ENCODE measurements around the gene DES. TPM values are rescaled to one million over a fixed set of nuclear protein-coding genes. Genes with fewer than 3 reads are reported as not detected.
"Not testable (repeated sequence)": the region's sequence is repeated elsewhere in the genome, so short reads cannot be mapped to it uniquely, and the experiment has no call there.

The DES gene
- total and polyA plus RNA-seq, 2 of the 4 experiments (the other 2 are of a cell fraction) = 4.3 to 4.9 TPM

GRCh38 chr2:219407343-219407742 is 10.8 kb upstream of the DES start:
- CTCF ChIA-PET; H3K27me3 ChIP-seq (ENCODE audit: control insufficient read depth, insufficient read depth, low read length); BruUV-seq (replicated peaks); intact Hi-C loops (cut with micrococcal nuclease); H3K36me3 ChIP-seq (ENCODE audit: control insufficient read depth, insufficient read depth, low read length); dilution Hi-C loops (cut with HindIII; ENCODE audit: low sequenced_read_pairs, unreplicated experiment); H3K56ac ChIP-seq (ENCODE audit: extremely low read depth, insufficient read depth, low read length); POLR2A ChIA-PET (ENCODE audit: unreplicated experiment); H3K9ac ChIP-seq (ENCODE audit: low read depth, low read length); H4K20me1 ChIP-seq (ENCODE audit: insufficient read depth, low read length); ATAC-seq (ENCODE audit: low read depth); H3K9me3 ChIP-seq (ENCODE audit: control insufficient read depth, insufficient read depth, low read length); H3K4me2 ChIP-seq (ENCODE audit: low read depth, low read length); H3K4me3 ChIP-seq (ENCODE audit: insufficient read depth, low read depth, low read length); H3K79me1 ChIP-seq (ENCODE audit: low read depth in 1 of 2, low read length in 2 of 2); DNase-seq: not testable (repeated sequence)
- peak overlapping the region; percentile 99 for H3K4ac ChIP-seq (ENCODE audit: low read depth, low read length)
- peak overlapping the region; percentile 94 to 96 for H4K8ac ChIP-seq (ENCODE audit: low read depth in 2 of 2, low read length in 2 of 2)
- peak overlapping the region; percentile 94; the same call in 2 of the 3 replicates for H2BK15ac ChIP-seq (ENCODE audit: low read depth, low read length)
- H3K9me1 ChIP-seq (ENCODE audit: insufficient read depth, low read length) = peaks cover 24% of the 10 kb centered on the region
- in situ Hi-C loops (cut with MboI; ENCODE audit: low sequenced_read_pairs) = loop anchor here (5.0 kb wide), 1 partner anchor 55 kb away; no protein-coding TSS in a partner anchor
- H2BK120ac ChIP-seq (ENCODE audit: low read depth, low read length) = peak overlapping the region; percentile 98
- H4K5ac ChIP-seq (ENCODE audit: low read depth, low read length) = peak overlapping the region; percentile 78; the same call in 1 of the 2 replicates
- H2AK5ac ChIP-seq (ENCODE audit: low read depth, low read length) = peak overlapping the region; percentile 92
- peak overlapping the region; percentile 44; the same call in 1 of the 2 replicates for H3K27ac ChIP-seq (ENCODE audit: insufficient read depth, low read length)
- peak overlapping the region; percentile 100 for H2BK20ac ChIP-seq (ENCODE audit: low read depth, low read length)
- peak overlapping the region; percentile 97 for H3K23ac ChIP-seq (ENCODE audit: low read depth, low read length)
- H3K14ac ChIP-seq (replicated peaks; ENCODE audit: low read depth, low read length) = peak overlapping the region; percentile 99
- peak overlapping the region; percentile 96 for H2AK9ac ChIP-seq (replicated peaks; ENCODE audit: low read depth, low read length, poor library complexity)
- H3K4me1 ChIP-seq (ENCODE audit: control insufficient read depth, insufficient read depth, low read length) = peaks cover 21% of the 10 kb centered on the region
- WGBS, 2 experiments (ENCODE audit: extremely low coverage in 2 of 2, insufficient read length in 1 of 2) = 100% methylated on average over 1 of the region's 5 CpGs; no CpG with 5 or more reads in 1 of the 2 experiments
- H3K18ac ChIP-seq (ENCODE audit: low read depth, low read length) = peak overlapping the region; percentile 88
- peak overlapping the region; percentile 86 for H2BK5ac ChIP-seq (ENCODE audit: low read depth, low read length, poor library complexity, severe bottlenecking)
- H4K91ac ChIP-seq (ENCODE audit: insufficient read depth, low read depth, low read length) = peak overlapping the region; percentile 99
- H2AFZ ChIP-seq (replicated peaks; ENCODE audit: low read length, poor library complexity) = peak overlapping the region; percentile 75
